HG02884 (cell line): ENCODE measurements around the gene ARHGAP21.

Experiments
- ATAC-seq: cut with Tn5 transposase; IDR thresholded peaks from one replicate; pipeline ENCODE4 v1.9.1; 2021; ENCODE audit warnings: mild to moderate bottlenecking, moderate library complexity; ENCODE audit not compliant: unreplicated experiment

ARHGAP21 gene

DNA sequence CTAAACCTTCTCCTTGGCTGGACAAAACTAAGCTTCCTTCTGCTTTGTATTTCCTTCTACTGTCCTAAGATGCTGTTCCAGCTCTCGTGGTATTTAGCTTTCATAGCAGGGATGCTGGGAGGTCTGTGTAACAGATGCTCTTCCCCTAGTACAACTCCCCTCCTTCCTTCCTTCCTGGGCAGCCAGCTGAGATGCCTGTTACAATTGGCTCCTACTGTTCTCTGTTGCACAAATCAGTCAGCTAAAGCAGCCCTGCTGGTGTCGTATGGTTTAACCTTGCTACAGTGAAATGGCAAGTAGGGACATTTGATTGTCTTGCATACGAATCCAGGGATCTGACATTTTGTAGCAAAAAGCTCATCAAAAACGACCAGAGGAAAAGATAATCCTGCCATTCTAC is 143.8 kb downstream of the ARHGAP21 start:
- no peak for ATAC-seq

DNA sequence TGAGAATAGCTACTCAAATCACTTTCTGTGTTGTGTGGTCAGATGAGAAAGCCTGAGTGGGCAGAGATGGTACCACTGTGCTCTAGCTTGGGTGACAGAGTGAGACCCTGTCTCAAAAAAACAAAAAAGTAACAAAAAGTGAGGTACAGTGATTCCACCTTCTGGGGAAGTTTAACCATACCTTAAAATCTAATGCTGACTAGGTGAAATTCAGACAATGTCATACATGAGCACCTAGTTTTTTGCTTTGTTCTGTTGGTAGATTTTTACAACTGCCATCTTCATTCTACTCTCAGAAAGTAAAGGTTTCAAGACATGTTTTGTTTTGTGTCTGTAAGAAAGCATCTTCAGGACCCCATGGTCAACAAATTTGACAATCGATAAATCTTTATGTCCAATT is 144.2 kb downstream of the ARHGAP21 start:
- ATAC-seq: no peak

DNA sequence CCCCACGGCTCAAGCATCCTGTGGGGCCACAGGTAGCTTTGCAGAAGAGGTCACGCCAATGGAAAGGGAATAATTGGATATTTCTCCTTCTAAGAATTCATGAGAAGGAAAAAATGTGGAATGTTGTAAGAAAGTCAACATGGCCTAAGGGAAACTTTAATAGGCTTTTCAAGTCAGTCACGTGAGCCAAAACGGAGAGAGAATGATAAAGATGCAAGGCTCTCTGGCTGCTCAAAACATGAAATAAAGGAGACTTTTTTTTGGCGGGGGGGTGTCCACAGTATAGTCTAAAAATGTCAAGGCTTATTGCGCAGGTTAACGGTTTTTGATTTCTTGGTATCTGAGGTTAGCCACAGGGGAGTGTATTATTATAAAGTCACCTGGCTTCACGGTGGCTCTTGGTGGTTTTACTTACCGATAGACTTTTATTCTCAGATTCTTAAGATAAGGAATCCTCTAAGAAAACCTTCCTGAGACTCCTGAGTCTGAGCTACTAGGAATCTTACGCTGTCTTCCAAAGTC is 148.1 kb downstream of the ARHGAP21 start:
- no peak for ATAC-seq

GRCh38 chr10:24574578-24575155 is 149.0 kb downstream of the ARHGAP21 start:
- no peak for ATAC-seq

DNA sequence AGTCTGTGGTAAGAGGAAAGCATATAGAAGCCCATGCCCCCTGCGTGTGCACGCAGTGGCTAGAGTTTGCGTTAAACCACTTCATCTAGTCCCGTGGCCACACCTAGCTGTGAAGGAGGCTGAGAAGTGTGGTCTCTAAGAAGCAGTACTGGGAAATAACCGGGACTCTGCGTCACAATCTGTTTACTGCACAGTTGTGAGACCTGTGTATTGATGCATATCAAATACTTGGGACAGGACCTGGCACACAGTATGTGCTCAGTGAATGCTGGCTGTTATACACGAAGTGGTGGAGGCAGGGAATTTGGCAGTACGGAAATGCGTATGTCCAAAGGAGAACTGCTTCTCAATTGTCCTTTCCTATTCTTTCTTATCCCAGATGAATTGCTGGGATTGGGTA is 149.5 kb downstream of the ARHGAP21 start:
- ATAC-seq: no peak

GRCh38 chr10:24571870-24572450 is 151.7 kb downstream of the ARHGAP21 start:
- ATAC-seq: no peak

DNA sequence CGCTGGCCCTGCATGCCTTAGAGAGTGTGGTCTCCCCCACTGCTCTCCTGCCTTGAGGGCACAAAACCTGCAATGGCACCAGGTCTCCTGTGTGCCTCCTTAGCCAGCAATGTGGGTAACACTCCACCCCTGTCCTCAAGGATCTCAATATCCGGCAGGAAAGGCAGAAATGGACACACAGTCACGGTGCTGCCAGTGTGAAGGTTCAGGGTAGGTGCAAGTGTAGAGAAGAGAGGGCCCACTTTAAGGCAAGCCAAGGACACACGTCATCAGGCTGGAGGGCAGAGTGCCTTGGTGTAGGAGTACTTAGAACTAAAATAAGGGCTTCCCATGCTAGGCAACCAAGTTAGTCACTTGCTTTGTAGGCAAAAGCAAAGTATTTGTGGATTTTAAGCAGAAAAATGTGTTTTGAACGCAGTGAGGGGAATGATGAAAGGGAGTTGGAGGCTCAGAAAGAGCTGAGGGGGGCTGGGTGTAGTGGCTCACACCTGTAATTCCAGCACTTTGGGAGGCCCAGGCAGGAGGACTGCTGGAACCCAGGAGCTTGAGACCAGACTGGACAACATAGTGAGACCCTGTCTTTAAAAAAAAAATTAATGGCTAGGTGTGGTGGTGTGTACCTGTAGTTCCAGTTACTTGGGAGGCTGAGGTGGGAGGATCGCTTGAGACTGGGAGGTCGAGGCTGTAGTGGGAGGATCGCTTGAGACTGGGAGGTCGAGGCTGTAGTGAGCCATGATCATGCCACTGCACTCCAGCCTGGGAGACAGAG is 152.8 kb downstream of the ARHGAP21 start:
- no peak for ATAC-seq

GRCh38 chr10:24569828-24570657 is 153.6 kb downstream of the ARHGAP21 start:
- no peak for ATAC-seq

DNA sequence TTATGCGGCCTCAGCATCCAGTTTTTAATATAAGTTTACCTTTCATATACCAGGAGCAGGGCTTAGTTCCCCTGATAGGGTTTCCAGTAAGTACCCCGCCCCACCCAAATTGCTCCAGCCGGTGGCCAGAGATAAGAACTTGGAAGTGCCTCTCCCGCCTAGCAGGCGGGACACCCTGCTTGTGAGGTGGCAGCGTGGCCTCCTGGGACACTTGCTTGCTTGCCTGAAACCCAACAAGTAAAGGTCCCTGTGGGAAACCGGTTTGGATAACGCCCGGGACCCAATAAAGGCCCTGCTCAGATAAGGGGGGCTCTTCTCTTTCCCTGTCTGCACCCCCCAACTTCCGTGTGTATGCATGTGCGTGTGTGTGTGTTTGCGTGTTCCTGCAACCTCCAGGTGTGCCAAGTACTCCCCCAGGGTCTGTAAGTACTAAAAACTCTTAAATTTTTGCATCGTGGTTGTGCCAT is 154.3 kb downstream of the ARHGAP21 start:
- ATAC-seq: no peak

DNA sequence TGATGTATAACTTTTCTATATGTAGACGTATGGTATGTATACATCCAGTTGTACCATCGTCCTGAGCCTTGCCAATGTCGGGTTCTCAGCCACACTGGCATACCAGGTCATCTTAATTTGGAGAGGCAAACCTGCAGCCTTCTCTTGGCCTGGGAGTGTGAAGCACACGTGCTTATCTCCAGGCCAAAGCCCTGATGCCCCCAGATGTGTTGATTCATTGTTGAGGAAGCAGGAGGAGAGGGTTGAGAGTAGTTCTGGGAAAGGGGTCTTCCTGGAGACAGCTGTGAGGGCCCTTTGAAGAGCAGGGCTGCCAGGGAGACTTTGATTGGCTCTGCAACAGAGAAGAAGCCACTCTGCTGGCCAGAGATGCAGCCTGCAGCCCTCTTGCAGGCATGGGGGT is 155.6 kb downstream of the ARHGAP21 start:
- no peak for ATAC-seq

- ATAC-seq: no peak
Measured at GRCh38 chr10:24561453-24561852, 162.2 kb downstream of the ARHGAP21 start.

GRCh38 chr10:24556750-24557742 is 166.6 kb downstream of the ARHGAP21 start:
- peak; percentile 64 for ATAC-seq

DNA sequence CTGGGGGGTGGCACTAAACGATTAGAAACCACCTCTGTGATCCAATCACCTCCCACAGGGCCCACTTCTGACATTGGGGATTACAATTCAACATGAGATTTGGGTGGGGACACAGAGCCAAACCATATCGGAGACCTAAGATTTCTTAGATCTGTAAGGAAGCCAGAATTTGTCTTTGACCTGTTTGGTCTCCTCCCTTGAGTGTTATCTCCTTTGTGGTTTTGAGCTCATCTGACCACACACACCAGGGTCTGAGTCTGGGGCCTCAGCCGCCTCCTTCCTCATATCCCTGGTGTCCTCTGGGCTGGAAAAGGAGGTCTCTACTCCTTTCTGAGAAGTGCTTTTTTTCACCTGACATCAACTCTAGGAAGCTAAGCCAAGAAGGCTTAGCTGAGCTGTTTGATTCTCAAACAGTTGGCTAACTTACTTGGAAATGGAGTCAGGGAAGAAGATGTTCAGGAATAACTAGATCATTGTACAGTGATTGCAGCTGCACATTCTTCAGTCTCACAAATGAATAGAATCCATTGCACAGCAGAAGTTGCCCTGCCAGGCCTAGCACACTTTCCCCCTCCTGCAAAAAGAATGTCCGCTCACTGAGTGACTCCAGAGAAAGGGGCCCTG is 167.4 kb downstream of the ARHGAP21 start:
- no peak for ATAC-seq

DNA sequence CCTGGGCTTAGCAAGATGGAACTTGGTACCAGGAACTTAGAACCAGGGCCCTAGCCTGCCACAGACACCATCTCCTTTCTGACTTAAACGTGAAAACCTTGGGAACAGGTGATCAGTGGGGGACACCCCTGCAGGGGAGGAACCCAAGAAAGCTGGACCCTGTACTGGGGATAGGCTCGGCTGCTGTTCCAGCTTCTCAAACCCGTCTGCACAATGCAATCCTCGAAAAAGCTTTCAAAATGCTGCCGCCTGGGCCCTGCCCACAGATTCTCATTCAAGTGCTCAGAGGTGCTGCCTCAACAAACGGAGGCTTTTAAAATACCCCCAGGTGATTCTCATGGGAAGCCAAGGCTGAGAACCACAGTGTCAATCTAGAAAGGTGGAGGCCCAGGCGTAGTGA is 169.7 kb downstream of the ARHGAP21 start:
- no peak for ATAC-seq

GRCh38 chr10:24553051-24553612 is 170.6 kb downstream of the ARHGAP21 start:
- no peak for ATAC-seq

- ATAC-seq: peak; percentile 59
Measured at GRCh38 chr10:24552346-24553016, 171.2 kb downstream of the ARHGAP21 start.

- no peak for ATAC-seq
Measured at GRCh38 chr10:24551161-24551560, 172.5 kb downstream of the ARHGAP21 start.

- ATAC-seq: no peak
Measured at GRCh38 chr10:24550680-24551079, 173.0 kb downstream of the ARHGAP21 start.

- ATAC-seq: no peak
Measured at GRCh38 chr10:24545585-24545984, 178.1 kb downstream of the ARHGAP21 start.
